T follicular helper cell (primary cell): ENCODE data around the gene TMEM120B.

Experiments used
- DNase-seq: peaks from one replicate; pipeline ENCODE4 v3.0.0-alpha.2; 2020; ENCODE audit warnings: low read depth

The TMEM120B gene

GRCh38 chr12:121792607-121793439 is 80.3 kb downstream of the TMEM120B start:
- no peak for DNase-seq

GRCh38 chr12:121793440-121793837 is 80.9 kb downstream of the TMEM120B start, which contains the start of gene RHOF:
Gene RHOF, minus strand, starts transcription at chr12:121793688. Its CDS starts 55 bp downstream, at chr12:121793633.
- DNase-seq: no peak

- DNase-seq: peak; percentile 89
Measured at GRCh38 chr12:121793838-121794533, 81.4 kb downstream of the TMEM120B start.

- DNase-seq: no peak
Measured at GRCh38 chr12:121794534-121795033, 82.0 kb downstream of the TMEM120B start.

GRCh38 chr12:121795034-121795968 is 82.7 kb downstream of the TMEM120B start:
- peak; percentile 75 for DNase-seq

GRCh38 chr12:121796855-121797751 is 84.6 kb downstream of the TMEM120B start:
- DNase-seq: no peak

- DNase-seq: no peak
Measured at GRCh38 chr12:121797937-121798786, 85.6 kb downstream of the TMEM120B start.

- no peak for DNase-seq
Measured at GRCh38 chr12:121798787-121799155, 86.2 kb downstream of the TMEM120B start.

GRCh38 chr12:121799156-121799841 is 86.7 kb downstream of the TMEM120B start:
- DNase-seq: no peak

- peak; percentile 66 for DNase-seq
Measured at GRCh38 chr12:121799842-121800693, 87.5 kb downstream of the TMEM120B start.

- DNase-seq: no peak
Measured at GRCh38 chr12:121800694-121801594, 88.4 kb downstream of the TMEM120B start.

GRCh38 chr12:121801595-121802484 is 89.3 kb downstream of the TMEM120B start:
- DNase-seq: no peak

GRCh38 chr12:121802485-121802842 is 89.9 kb downstream of the TMEM120B start:
- DNase-seq: no peak

GRCh38 chr12:121802843-121803698 is 90.5 kb downstream of the TMEM120B start:
- peak; percentile 82 for DNase-seq

- no peak for DNase-seq
Measured at GRCh38 chr12:121803861-121804416, 91.4 kb downstream of the TMEM120B start, which contains the start of gene SETD1B. Gene SETD1B, plus strand, starts transcription at chr12:121804009. Its CDS starts 729 bp downstream, at chr12:121804738.
